Measurements from ENCODE around the gene DHFR2. TPM values are rescaled to one million over a fixed set of nuclear protein-coding genes. Genes with fewer than 3 reads are reported as not detected.

DHFR2 gene
- total and polyA plus RNA-seq, 7 donors: 1.2 to 5.4 (median 4.2) TPM

DNA sequence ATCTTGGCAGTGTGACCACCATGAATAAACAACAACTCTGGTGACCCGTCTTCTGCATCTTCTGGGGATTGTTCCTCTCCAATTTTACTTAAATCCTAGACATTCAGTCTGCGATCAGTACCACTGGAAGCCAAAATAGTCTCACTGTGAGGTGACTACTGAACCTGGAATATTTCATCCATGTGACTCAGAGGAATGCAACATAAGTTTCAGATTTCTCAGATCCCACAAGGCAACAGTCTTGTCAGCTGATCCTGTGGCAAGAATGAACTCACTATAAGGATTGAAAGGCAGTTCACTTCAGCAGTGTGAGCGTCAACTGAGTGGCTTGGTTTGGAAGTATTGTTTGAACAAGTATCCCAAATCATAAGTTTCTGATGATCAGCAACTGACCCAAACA is 13.3 kb upstream of the DHFR2 start:
- H3K9me3 ChIP-seq: no peaks in the 10 kb centered on the region
- H3K36me3 ChIP-seq: peaks cover 0 to 12% (median 4%) of the 10 kb centered on the region in 4 donors
- H3K27ac ChIP-seq: no peak overlapping the region
- DNase-seq: no peak
- H3K4me3 ChIP-seq: no peak overlapping the region
- no peaks in the 10 kb centered on the region for H3K4me1 ChIP-seq
- TF ChIP-seq, protein P1, sequence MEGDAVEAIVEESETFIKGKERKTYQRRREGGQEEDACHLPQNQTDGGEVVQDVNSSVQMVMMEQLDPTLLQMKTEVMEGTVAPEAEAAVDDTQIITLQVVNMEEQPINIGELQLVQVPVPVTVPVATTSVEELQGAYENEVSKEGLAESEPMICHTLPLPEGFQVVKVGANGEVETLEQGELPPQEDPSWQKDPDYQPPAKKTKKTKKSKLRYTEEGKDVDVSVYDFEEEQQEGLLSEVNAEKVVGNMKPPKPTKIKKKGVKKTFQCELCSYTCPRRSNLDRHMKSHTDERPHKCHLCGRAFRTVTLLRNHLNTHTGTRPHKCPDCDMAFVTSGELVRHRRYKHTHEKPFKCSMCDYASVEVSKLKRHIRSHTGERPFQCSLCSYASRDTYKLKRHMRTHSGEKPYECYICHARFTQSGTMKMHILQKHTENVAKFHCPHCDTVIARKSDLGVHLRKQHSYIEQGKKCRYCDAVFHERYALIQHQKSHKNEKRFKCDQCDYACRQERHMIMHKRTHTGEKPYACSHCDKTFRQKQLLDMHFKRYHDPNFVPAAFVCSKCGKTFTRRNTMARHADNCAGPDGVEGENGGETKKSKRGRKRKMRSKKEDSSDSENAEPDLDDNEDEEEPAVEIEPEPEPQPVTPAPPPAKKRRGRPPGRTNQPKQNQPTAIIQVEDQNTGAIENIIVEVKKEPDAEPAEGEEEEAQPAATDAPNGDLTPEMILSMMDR (IDR thresholded peaks at IDR 0.05): no peak
- TF ChIP-seq EP300 (IDR thresholded peaks at IDR 0.05) (no peak), POLR2A (IDR thresholded peaks at IDR 0.05) (no peak), POLR2AphosphoS5 (IDR thresholded peaks at IDR 0.05) (no peak)
- no peaks in the 10 kb centered on the region for H3K27me3 ChIP-seq
- intact Hi-C loops (cut with DNase I): no loop called here
- WGBS, 2 donors: 94 to 96% methylated on average over 3 of the region's 3 CpGs

DNA sequence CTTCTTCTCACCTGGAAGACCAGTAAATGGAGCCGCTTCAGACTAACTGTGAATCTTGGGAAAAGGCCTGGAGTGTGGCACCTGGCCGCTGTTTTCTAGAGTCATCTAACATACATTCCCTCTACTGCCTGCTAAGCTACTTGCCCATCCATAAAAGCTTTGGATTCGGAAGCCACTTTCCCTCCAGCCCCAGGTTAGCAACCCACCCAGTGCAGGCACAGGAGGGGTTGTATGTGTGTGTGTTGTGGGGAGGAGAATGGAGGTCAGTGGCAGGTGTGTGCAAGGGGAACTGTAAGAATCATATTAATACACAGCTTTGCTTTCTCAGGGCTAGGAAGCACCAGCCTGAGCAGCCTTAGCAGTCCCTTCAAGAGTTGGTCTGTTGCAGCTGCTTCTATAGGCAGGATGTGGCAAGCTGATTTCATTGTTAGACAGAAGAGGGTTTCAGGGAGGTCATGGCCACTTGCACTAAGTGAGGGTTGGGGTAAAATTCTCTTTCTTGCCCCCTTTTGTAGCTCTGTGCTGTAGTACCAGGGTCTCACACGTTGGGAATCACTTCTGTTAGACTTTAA is 9.1 kb upstream of the DHFR2 start:
- Histone ChIP-seq H3K36me3 (peaks cover 0 to 20% (median 4%) of the 10 kb centered on the region in 4 donors), H3K27ac (no peak overlapping the region), H3K9me3 (no peaks in the 10 kb centered on the region), H3K4me1 (no peaks in the 10 kb centered on the region), H3K4me3 (no peak overlapping the region), H3K27me3 (no peaks in the 10 kb centered on the region)
- intact Hi-C loops (cut with DNase I): no loop called here
- WGBS, 2 donors: 92 to 93% methylated on average over 4 of the region's 4 CpGs
- DNase-seq: no peak
- TF ChIP-seq EP300 (IDR thresholded peaks at IDR 0.05): no peak
- no peak for TF ChIP-seq POLR2A (IDR thresholded peaks at IDR 0.05)
- TF ChIP-seq, protein P1 (IDR thresholded peaks at IDR 0.05): no peak
- TF ChIP-seq POLR2AphosphoS5 (IDR thresholded peaks at IDR 0.05): no peak

DNA sequence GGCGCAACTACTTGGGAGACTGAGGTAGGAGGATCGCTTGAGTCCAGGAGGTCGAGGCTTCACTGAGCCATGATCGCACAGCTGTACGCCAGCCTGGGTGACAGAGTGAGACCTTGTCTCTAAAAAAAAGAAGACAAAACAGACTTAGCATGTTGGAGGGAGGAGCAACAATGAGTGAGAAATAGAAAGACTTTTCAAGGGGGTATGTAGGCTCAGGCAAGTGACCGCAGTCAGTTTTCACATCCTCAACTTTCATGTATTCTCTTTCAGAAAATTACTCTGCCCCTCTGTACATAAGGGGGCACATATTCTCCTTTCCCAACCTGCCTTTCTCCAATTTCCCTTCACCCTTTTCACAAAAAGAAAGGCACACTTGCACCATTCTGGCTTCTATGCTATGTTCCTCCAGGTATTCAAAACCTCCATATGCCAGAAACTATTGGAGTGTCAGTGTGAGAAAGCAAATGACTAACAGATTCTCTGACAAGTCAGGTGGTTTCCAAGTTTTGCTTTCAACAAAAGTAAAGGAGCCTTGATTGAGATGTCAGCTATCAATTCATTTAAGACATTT is 7.7 kb upstream of the DHFR2 start:
- no peak overlapping the region for H3K4me3 ChIP-seq
- no peak overlapping the region for H3K27ac ChIP-seq
- H3K9me3 ChIP-seq: no peaks in the 10 kb centered on the region
- TF ChIP-seq, protein P1 (IDR thresholded peaks at IDR 0.05): no peak
- TF ChIP-seq POLR2A (IDR thresholded peaks at IDR 0.05): no peak
- no peak for TF ChIP-seq POLR2AphosphoS5 (IDR thresholded peaks at IDR 0.05)
- TF ChIP-seq EP300 (IDR thresholded peaks at IDR 0.05): no peak
- intact Hi-C loops (cut with DNase I): no loop called here
- H3K36me3 ChIP-seq: peaks cover 0 to 20% (median 4%) of the 10 kb centered on the region in 4 donors
- H3K27me3 ChIP-seq: no peaks in the 10 kb centered on the region
- WGBS, 2 donors: 91 to 94% methylated on average over 6 of the region's 6 CpGs
- H3K4me1 ChIP-seq: peaks cover 0 to 5% (median under 1%) of the 10 kb centered on the region in 4 donors
- no peak for DNase-seq

DNA sequence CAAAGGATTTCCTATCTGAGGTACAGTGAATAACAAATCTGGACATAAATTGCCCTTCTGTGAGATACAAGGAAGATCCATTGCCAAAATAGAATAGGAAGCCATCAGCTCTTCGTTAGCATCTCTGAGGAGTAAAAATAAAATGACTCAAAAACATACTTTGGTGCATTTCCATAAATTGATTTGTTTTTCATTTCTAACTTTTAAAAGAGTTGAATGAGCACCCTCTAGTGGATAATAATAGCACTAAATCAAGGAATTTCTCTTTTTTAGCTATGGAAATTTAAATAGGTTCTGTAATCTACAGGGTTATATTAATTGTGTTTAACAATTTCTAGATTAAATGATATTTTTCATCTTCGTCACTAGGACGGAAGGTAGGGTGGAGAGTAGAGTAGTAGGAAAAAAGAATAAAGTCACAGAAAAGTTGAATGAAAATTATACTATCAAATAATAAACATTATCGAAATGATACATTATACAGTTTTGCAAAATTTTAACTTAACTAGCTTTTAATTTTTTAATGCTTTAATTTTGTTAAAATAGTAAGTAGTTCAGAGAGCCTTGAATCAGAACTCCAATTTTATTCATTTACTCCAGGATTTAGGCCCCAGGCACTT is 6.6 kb upstream of the DHFR2 start:
- intact Hi-C loops (cut with DNase I): no loop called here
- 43 to 64% methylated on average over 4 of the region's 4 CpGs for WGBS, 2 donors
- DNase-seq: no peak
- Histone ChIP-seq H3K9me3 (no peaks in the 10 kb centered on the region), H3K4me1 (peaks cover 0 to 15% (median 6%) of the 10 kb centered on the region in 4 donors), H3K4me3 (no peak overlapping the region), H3K27me3 (no peaks in the 10 kb centered on the region), H3K36me3 (peaks cover 0 to 20% (median 4%) of the 10 kb centered on the region in 4 donors), H3K27ac (no peak overlapping the region)
- TF ChIP-seq, protein P1 (IDR thresholded peaks at IDR 0.05): peak in 3 of 4 experiments; percentile 29 to 66 (median 34)
- no peak for TF ChIP-seq POLR2AphosphoS5 (IDR thresholded peaks at IDR 0.05)

Data from sigmoid colon (tissue), 7 donors.